Activated CD8-positive, alpha-beta memory T cell treated with anti-CD3 and anti-CD28 coated beads for 36 hours (primary cell): ENCODE results near the gene NEMP2. TPM values are rescaled to one million over a fixed set of nuclear protein-coding genes. Genes with fewer than 3 reads are reported as not detected.

ENCODE experiments used
- CTCF ChIA-PET: fragments of 350-600 bp; sonication (Branson Sonifier 250); formaldehyde crosslinking; loops from one replicate; lab custom pipeline; 2021; ENCODE audit warnings: antibody characterized with exemption; lab: Charles Lee
- POLR2A ChIA-PET: fragments of 350-600 bp; sonication (Branson Sonifier 250); formaldehyde crosslinking; loops from one replicate; lab custom pipeline; 2021; ENCODE audit warnings: antibody characterized with exemption; lab: Charles Lee
- total RNA-seq, 2 experiments: library from RNA; stranded (reverse); gene quantifications; one replicate each; pipeline ENCODE4 v1.2.3, GENCODE V29; 2021

The NEMP2 gene, protein sequence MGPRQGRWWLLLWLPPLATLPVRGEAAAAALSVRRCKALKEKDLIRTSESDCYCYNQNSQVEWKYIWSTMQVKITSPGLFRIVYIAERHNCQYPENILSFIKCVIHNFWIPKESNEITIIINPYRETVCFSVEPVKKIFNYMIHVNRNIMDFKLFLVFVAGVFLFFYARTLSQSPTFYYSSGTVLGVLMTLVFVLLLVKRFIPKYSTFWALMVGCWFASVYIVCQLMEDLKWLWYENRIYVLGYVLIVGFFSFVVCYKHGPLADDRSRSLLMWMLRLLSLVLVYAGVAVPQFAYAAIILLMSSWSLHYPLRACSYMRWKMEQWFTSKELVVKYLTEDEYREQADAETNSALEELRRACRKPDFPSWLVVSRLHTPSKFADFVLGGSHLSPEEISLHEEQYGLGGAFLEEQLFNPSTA
- total RNA-seq = 10 to 100 TPM; 15.1 to 16.0 TPM

DNA sequence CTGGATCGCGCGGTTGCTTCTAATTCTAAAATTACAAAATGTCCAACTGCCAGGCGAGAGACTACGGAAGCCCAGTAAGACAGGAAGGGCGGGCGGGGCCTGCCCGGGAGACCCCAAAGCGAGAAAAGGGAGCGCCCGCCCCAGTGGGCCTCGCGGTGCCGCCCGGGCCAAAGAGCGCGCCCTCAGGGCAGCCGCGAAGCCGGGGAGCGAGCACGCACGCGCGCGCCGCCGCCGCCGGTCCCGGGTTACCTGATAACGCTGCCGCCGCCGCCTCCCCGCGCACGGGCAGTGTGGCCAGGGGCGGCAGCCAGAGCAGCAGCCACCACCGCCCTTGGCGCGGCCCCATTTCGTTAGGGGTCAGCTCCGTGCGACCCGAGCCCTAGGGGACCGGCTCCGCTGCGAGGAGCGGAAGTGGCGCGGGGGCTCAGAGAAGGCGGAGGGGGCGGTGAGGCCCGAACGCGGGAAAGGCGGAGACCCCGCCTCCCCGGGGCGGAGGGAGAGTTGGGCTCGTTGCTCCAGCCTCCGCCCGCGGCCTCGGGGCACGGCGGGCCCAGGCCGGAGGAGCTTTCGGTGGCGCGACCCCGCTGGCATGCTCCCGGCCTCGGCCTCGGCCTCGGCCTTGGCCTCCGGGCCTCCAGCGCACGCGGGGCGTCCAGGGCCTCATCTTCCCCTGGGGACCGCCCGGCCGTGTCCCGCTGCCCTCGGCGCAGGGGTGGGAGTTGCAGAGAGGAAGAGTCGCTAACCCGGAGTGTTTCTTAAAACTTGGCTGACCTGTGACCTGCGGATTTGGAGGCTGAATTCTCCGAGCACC is at the start of gene NEMP2:
Gene NEMP2, minus strand, starts transcription at position 413 of the 811 bp plus-strand sequence. Its CDS starts 67 bp downstream, at position 346.
- ChIA-PET POLR2A (interaction anchor here (0.7 to 2.5 kb wide), 5 partner anchors 14 to 225 kb away, joined by 3 to 7 read pairs (median 6); no protein-coding TSS in a partner anchor), CTCF (interaction anchor here (1.1 to 2.3 kb wide), 2 partner anchors 128 to 160 kb away, joined by 3 to 6 read pairs; no protein-coding TSS in a partner anchor)

DNA sequence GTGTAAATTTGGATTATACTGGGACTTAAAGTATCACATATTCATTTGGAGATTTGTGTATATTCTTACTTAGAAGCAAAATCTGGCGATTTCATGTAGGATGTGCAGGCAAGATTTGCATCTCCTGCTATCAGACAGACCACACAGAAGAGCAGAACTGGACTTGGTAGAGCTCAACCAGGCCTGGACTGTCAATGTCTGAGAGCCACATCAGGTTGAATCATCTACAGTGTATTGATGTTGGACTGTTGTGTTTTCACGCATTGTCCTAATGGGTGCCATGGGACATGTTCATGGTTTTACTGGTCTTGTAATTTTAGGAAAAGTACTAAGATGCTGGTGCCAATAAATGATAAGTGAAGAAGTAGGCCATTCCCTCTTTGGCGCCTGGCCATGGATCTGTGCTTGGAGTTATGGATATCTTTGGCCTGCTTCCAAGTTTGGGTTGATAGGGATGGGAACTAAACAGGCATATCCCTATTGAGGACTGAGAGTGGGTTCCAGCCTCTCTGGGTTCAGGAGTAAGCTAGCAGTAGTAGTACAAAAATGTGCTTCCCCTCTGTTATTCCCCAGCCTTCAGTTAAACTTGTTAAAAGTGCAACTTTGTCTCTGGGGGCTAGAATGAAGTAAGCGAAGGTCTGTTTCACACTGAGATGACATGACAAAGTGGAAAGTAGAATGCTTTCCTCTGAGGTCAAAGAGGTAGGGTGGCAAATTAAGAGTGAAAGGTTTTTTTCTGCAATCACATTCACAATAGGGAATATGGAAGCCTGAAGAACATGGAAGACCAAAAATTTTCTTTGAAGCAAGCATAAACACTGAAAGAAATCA is 49.2 kb upstream of the NEMP2 start:
- CTCF ChIA-PET = interaction anchor here (1.2 kb wide), 1 partner anchor 59 kb away, joined by 3 read pairs; no protein-coding TSS in a partner anchor
- POLR2A ChIA-PET = no interaction called here

- ChIA-PET POLR2A (no interaction called here), CTCF (interaction anchor here (1.2 kb wide), 1 partner anchor 60 kb away, joined by 3 read pairs; no protein-coding TSS in a partner anchor)
Observed at GRCh38 chr2:190582736-190583506, 48.4 kb upstream of the NEMP2 start.

- POLR2A ChIA-PET = no interaction called here
- CTCF ChIA-PET = no interaction called here
Observed at GRCh38 chr2:190582019-190582418, 47.5 kb upstream of the NEMP2 start.

GRCh38 chr2:190579915-190580846 is 45.7 kb upstream of the NEMP2 start:
- CTCF ChIA-PET = no interaction called here
- POLR2A ChIA-PET = no interaction called here

DNA sequence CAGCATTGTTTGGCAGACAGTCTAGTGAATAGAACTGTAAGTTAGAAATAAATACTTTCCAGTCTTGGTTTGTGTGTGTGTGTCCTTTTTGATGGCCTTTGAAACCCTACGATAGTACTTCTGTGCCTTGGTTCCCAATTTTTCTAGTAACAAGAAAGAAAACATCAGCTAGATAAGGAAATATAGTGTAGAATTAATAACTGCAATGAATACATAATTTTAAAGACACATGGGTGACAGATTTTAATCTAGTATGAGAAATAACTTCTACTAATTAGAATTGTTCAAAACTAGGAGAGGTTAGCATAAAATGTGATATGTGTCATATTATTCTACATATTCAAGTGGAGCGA is 44.5 kb upstream of the NEMP2 start:
- ChIA-PET CTCF (no interaction called here), POLR2A (no interaction called here)

DNA sequence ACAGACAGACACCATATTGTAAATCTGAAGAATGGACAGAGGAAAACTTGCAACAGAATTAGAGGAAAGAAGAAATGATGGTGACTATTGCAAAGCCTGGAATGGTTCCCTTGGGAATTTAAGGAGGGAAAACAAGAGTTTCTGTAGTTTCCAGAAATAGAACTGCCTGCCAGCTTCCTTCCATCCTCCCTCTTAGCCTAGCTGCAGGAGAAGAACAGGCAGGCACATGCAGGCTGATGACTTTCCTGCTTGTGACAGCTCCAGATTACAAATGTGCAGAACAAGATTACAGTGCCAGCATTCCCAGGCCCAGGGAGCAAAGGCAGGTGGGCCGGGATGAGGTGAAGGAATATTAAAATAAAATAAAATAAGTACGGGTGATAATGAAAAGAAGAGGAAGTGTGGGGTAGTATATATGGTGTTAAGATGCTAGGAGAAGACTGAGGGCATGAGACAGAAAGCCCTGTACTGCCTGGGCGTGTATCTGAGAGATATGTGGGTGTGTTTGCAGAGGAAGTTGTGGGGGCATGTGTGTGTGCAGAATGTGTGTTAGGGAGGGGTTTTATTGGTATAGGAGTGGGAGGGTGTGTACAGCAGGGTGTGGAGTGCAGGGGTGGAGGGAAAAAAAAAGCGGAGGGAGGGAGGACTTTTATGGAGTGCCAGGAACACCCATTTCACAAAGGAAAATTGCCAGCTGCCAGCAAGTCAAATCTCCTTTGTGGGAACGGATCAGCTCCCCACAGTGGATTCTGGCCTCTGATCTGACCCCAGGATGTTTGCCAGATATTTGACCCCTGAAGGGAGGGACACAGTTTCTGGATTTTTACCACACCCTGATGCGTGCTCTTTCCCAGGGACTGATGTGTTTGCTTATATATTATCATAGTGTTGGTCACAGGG is 43.9 kb upstream of the NEMP2 start:
- POLR2A ChIA-PET = no interaction called here
- CTCF ChIA-PET = no interaction called here

- CTCF ChIA-PET = no interaction called here
- POLR2A ChIA-PET = interaction anchor here (0.7 kb wide), 1 partner anchor 117 kb away, joined by 3 read pairs; no protein-coding TSS in a partner anchor
Observed at GRCh38 chr2:190576573-190576972, 42.1 kb upstream of the NEMP2 start.

DNA sequence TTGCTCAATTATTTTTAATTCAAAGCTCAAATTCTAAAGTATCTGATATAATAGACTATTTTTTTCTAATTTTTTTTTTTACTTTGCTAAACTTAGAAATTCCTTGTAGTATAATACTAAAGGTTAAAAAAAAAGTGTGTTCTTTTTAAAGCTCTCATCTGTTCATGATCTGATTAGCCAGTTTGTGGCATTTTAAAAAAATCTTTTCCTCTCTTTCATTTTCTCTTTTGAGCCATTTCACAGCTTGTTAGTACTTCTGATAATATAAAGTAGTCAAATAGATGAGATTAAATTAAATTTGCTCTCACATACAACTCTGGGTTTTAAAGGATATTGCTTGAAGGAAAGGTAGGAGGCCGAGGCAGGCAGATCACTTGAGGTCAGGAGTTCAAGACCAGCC is 40.7 kb upstream of the NEMP2 start:
- CTCF ChIA-PET = no interaction called here
- POLR2A ChIA-PET = no interaction called here

DNA sequence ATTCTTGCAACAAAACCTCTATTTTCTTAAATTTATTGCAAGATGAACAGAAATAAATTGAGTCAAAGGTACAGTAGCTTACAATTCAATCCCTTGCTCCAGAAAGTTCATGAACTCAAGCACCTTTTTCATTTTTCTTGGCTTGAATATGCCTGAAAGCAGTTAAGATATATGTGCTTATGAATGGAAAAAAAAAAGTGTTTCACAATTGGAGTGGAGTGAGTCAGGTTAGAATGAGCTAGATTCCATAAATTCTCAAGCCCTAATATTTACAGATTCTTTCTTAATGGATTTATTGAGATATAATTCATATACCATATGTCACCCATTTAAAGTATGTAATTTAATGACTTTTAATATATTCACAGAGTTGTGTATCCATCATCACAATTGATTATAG is 39.6 kb upstream of the NEMP2 start:
- ChIA-PET POLR2A (no interaction called here), CTCF (no interaction called here)

- ChIA-PET POLR2A (no interaction called here), CTCF (no interaction called here)
Observed at GRCh38 chr2:190572246-190572645, 37.7 kb upstream of the NEMP2 start.

GRCh38 chr2:190571686-190572085 is 37.2 kb upstream of the NEMP2 start:
- ChIA-PET CTCF (no interaction called here), POLR2A (no interaction called here)

DNA sequence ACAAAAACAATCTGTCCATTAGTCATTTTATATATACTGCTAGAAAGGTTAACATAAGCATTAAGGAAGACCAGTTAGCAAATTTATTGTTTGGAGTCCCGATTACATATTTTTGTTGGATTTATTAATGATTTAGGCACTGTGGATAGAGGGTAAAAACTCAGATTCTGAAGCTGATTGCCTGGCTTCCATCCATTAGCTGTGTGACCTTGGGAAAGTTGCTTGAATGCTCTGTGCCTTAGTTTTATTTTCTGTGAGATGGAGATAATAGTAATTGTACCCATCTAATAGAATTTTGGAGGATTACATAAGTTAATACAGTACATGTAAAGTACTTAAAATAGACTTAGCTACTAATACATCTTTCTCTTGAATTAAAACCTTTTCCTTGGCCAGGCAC is 36.3 kb upstream of the NEMP2 start:
- ChIA-PET CTCF (no interaction called here), POLR2A (no interaction called here)

DNA sequence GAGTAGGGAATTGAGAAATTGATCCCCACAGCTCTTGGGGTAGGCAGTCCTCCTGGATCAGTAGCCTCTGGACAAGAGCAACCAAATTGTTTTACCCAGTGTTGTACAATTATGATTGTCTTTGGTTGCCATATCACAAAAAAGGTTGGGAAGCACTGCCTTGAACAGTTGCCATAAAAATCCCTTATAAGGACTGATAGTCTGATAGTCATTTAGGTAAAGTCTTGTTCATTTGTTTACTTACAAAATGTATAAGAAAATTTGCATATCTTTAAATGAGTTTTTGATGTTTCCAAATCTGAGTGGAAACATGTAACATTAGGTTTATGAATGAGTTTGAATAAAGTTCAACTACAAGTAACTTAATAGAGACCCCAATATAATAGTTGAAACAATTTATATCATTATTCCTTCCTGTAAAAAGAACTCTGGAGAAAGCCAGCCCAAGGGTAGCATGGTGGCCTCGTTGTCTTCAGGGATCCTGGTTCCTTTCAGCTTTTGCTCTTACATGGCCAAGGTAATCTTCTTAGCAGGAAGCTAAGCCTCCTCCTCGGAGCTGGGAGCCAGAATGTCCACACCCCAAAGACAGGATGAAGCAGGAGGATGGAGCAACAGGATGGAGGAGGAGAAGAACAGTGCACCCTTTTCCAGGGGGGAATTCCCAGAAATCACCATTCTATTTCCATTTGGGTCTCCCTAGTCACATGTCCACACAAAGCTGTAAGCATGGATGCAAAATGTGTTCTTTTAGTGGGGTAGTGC is 35.7 kb upstream of the NEMP2 start:
- ChIA-PET CTCF (no interaction called here), POLR2A (no interaction called here)

- CTCF ChIA-PET = interaction anchor here (0.8 kb wide), 1 partner anchor 311 kb away, joined by 3 read pairs; no protein-coding TSS in a partner anchor
- POLR2A ChIA-PET = no interaction called here
Observed at GRCh38 chr2:190564838-190565237, 30.3 kb upstream of the NEMP2 start.

DNA sequence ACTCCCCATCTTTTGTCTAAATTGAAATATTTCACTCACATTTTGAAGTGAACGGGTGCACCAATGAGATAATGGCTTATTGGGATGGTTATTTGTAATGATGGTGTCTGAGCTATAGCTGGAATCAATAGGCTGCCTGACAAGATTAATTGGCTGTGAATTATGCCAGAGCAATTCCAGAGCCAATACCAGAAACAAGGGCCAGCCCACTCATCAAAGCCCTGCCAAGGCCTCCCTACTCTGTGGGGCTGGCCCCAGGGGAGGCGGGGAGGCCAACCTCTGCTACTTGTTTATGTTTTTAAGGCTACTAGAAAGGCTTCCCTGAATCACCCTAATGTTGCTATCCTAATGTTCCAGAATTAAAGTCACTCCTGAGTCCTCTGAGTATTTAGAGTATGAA is 29.1 kb upstream of the NEMP2 start:
- CTCF ChIA-PET = no interaction called here

More for the DNA sequence above, 29.1 kb upstream of the NEMP2 start:
- POLR2A ChIA-PET = no interaction called here
